RWPE2 (cell line): ENCODE measurements around the gene AGPAT4.

Experiments
- ATAC-seq: fragments of 200-7000 bp; cut with Tn5 transposase; 3 replicates; pipeline ENCODE4 v1.9.1; 2021; ENCODE audit warnings: low read depth
- DNase-seq: peaks from one replicate; pipeline ENCODE4 v3.0.0-alpha.2; 2020; ENCODE audit warnings: low spot score
- H3K27ac ChIP-seq: fragments of 450-650 bp; 2 replicates; pipeline ENCODE4 v1.5.1; 2017; ENCODE audit warnings: mild to moderate bottlenecking; ENCODE audit not compliant: poor library complexity, severe bottlenecking
- H3K27me3 ChIP-seq: fragments of 250-450 bp; sonication (Bioruptor Pico); 2 replicates; pipeline ENCODE4 v1.5.1; 2021; ENCODE audit warnings: mild to moderate bottlenecking, moderate library complexity; ENCODE audit not compliant: insufficient read depth, poor library complexity, severe bottlenecking
- H3K36me3 ChIP-seq: fragments of 250-450 bp; sonication (Bioruptor Pico); 2 replicates; pipeline ENCODE4 v1.5.1; 2020; ENCODE audit warnings: low read depth, mild to moderate bottlenecking, moderate library complexity
- H3K4me1 ChIP-seq: fragments of 250-450 bp; sonication (Bioruptor Pico); 2 replicates; pipeline ENCODE4 v1.5.1; 2021; ENCODE audit warnings: mild to moderate bottlenecking, moderate library complexity; ENCODE audit not compliant: insufficient read depth, poor library complexity, severe bottlenecking
- H3K4me3 ChIP-seq: fragments of 250-450 bp; sonication (Bioruptor Pico); 2 replicates; pipeline ENCODE4 v1.5.1; 2021; ENCODE audit warnings: mild to moderate bottlenecking, moderate library complexity; ENCODE audit not compliant: severe bottlenecking
- H3K9me3 ChIP-seq: fragments of 250-450 bp; sonication (Bioruptor Pico); 2 replicates; pipeline ENCODE4 v1.5.1; 2021; ENCODE audit warnings: mild to moderate bottlenecking, moderate library complexity; ENCODE audit not compliant: severe bottlenecking
- CTCF ChIP-seq: fragments of 450-650 bp; IDR thresholded peaks from one replicate; pipeline ENCODE4 v1.5.1; 2017; ENCODE audit warnings: mild to moderate bottlenecking, moderate library complexity; ENCODE audit not compliant: poor library complexity, severe bottlenecking

AGPAT4 gene

GRCh38 chr6:161191671-161192070 lies 82.2 kb downstream of the AGPAT4 start:
- ATAC-seq (no peak), DNase-seq (no peak)
- Histone ChIP-seq H3K27ac (no peak overlapping the region), H3K4me1 (no peaks in the 10 kb centered on the region), H3K4me3 (no peak overlapping the region), H3K9me3 (no peaks in the 10 kb centered on the region), H3K36me3 (no peaks in the 10 kb centered on the region), H3K27me3 (no peaks in the 10 kb centered on the region)
- no peak for TF ChIP-seq CTCF

- TF ChIP-seq CTCF, result no peak
- H3K27ac ChIP-seq, result no peak overlapping the region
- ATAC-seq (no peak), DNase-seq (no peak)
- peaks cover 5% of the 10 kb centered on the region for H3K4me1 ChIP-seq
- no peaks in the 10 kb centered on the region for H3K36me3 ChIP-seq
- H3K4me3 ChIP-seq, result no peak overlapping the region
- H3K27me3 ChIP-seq, result no peaks in the 10 kb centered on the region
- no peaks in the 10 kb centered on the region for H3K9me3 ChIP-seq
Measured at GRCh38 chr6:161191007-161191406, 82.9 kb downstream of the AGPAT4 start.

GRCh38 chr6:161189891-161190290 lies 84.0 kb downstream of the AGPAT4 start:
- no peaks in the 10 kb centered on the region for H3K36me3 ChIP-seq

GRCh38 chr6:161188547-161189465 lies 85.1 kb downstream of the AGPAT4 start:
- no peak for TF ChIP-seq CTCF
- H3K4me1 ChIP-seq, result peaks cover 8% of the 10 kb centered on the region
- H3K9me3 ChIP-seq, result no peaks in the 10 kb centered on the region
- no peaks in the 10 kb centered on the region for H3K27me3 ChIP-seq
- H3K4me3 ChIP-seq, result no peak overlapping the region
- no peak for DNase-seq
- ATAC-seq, result no peak
- H3K36me3 ChIP-seq, result no peaks in the 10 kb centered on the region
- H3K27ac ChIP-seq, result no peak overlapping the region

More at GRCh38 chr6:161189891-161190290, 84.0 kb downstream of the AGPAT4 start:
- H3K9me3 ChIP-seq, result no peaks in the 10 kb centered on the region
- peaks cover 8% of the 10 kb centered on the region for H3K4me1 ChIP-seq
- no peak for ATAC-seq
- no peak overlapping the region for H3K27ac ChIP-seq
- no peaks in the 10 kb centered on the region for H3K27me3 ChIP-seq
- H3K4me3 ChIP-seq, result no peak overlapping the region
- no peak for DNase-seq
- TF ChIP-seq CTCF, result no peak
